Measurements from ENCODE around the gene ZNF664.

DNA sequence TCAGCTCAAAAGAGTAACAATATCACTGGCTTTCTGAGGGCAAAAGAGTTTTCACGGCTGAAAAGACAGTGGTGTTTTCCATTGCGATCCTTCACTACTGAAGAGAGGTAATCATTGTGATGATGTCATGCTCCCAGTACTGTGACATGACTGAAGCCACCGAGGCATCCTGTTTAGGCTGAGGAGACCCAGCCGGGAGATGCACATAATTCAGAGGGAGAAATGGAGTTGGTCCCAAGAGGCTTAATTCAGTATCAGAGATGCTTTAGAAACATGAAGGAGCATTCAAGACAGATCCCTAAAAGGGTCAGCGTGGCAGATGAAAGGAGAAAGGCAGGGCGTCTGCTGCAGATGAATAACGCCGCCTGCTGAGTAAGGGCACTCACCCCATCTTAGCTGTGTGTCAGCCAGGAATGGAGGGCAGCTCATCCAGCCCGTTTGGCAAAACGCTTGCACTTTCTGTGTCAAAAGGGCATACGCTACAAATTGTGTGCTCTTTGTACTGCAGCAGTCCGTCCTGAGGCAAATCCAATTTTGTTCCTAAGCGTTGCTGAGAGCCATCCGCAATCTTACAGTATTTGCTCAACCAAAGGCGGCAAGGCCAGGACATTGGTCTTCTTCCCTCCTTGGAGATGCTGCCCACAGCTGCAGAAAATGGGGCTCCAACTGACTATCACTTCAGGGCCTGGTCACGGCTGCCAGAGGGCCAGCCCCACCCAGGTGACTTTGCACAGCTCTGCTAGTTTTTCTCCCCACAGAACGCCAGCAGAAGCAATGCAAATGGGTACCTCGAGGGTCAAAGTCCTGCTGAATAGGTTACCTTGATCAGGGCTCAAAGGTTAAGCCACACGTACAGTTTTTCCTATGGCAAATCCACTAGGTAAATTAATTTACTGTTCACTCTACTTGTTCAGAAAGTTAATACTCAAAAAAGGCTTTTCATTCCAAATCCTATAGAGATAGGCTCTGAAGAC, 23.9 kb upstream of the ZNF664 start:
- TF ChIP-seq, protein P1, sequence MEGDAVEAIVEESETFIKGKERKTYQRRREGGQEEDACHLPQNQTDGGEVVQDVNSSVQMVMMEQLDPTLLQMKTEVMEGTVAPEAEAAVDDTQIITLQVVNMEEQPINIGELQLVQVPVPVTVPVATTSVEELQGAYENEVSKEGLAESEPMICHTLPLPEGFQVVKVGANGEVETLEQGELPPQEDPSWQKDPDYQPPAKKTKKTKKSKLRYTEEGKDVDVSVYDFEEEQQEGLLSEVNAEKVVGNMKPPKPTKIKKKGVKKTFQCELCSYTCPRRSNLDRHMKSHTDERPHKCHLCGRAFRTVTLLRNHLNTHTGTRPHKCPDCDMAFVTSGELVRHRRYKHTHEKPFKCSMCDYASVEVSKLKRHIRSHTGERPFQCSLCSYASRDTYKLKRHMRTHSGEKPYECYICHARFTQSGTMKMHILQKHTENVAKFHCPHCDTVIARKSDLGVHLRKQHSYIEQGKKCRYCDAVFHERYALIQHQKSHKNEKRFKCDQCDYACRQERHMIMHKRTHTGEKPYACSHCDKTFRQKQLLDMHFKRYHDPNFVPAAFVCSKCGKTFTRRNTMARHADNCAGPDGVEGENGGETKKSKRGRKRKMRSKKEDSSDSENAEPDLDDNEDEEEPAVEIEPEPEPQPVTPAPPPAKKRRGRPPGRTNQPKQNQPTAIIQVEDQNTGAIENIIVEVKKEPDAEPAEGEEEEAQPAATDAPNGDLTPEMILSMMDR (IDR thresholded peaks at IDR 0.05; ENCODE audit: control extremely low read depth in 1 of 3, insufficient read depth in 1 of 3, low read depth in 1 of 3, low read length in 3 of 3) = no peak
- TF ChIP-seq EP300 (IDR thresholded peaks at IDR 0.05; ENCODE audit: borderline replicate concordance in 1 of 2, low read depth in 2 of 2, low read length in 2 of 2) (no peak), POLR2A (IDR thresholded peaks at IDR 0.05; ENCODE audit: control extremely low read depth in 1 of 2, low read depth in 2 of 2, low read length in 2 of 2) (no peak), FOSL1 (IDR thresholded peaks at IDR 0.05; ENCODE audit: insufficient read depth, low read depth, low read length) (no peak), POLR2AphosphoS5 (IDR thresholded peaks at IDR 0.05; ENCODE audit: low read depth, low read length) (no peak), CHD2 (IDR thresholded peaks at IDR 0.05; ENCODE audit: low read length) (no peak), SUZ12 (IDR thresholded peaks at IDR 0.05; ENCODE audit: low read length) (no peak), TAF1 (IDR thresholded peaks at IDR 0.05; ENCODE audit: low read depth, low read length) (no peak), EZH2 (IDR thresholded peaks at IDR 0.05; ENCODE audit: low read depth, low read length, severe bottlenecking) (no peak), CEBPB (IDR thresholded peaks at IDR 0.05; ENCODE audit: low read depth, low read length) (no peak)
- TF ChIP-seq, protein P2, sequence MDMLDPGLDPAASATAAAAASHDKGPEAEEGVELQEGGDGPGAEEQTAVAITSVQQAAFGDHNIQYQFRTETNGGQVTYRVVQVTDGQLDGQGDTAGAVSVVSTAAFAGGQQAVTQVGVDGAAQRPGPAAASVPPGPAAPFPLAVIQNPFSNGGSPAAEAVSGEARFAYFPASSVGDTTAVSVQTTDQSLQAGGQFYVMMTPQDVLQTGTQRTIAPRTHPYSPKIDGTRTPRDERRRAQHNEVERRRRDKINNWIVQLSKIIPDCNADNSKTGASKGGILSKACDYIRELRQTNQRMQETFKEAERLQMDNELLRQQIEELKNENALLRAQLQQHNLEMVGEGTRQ (IDR thresholded peaks at IDR 0.05; ENCODE audit: low read length) = no peak
